ENCODE results near the gene PDZRN3. TPM values are rescaled to one million over a fixed set of nuclear protein-coding genes. Genes with fewer than 3 reads are reported as not detected.

PDZRN3 gene
- total RNA-seq, 1 experiment from 2014 or later = 12.5 TPM

- BruUV-seq (replicated peaks) = no TSS peak
- no peaks in the 10 kb centered on the region for H3K9me3 Mint-ChIP-seq (ENCODE audit: unreplicated experiment)
- no peak overlapping the region for H3K27ac Mint-ChIP-seq (ENCODE audit: unreplicated experiment)
- H3K36me3 Mint-ChIP-seq (ENCODE audit: insufficient read depth, unreplicated experiment) = no peaks in the 10 kb centered on the region
- DNase-seq = no peak
- no peaks in the 10 kb centered on the region for H3K9me3 ChIP-seq
- no peak overlapping the region for H3K4me3 ChIP-seq (ENCODE audit: low read depth, low read length)
- ChIA-PET POLR2A (no interaction called here), CTCF (interaction anchor here (0.5 kb wide), 1 partner anchor 120 kb away, joined by 3 read pairs; no protein-coding TSS in a partner anchor)
- H3K27me3 ChIP-seq (replicated peaks; ENCODE audit: control insufficient read depth, insufficient read depth, low read length) = no peaks in the 10 kb centered on the region
- H3K4me3 Mint-ChIP-seq (ENCODE audit: unreplicated experiment) = no peak overlapping the region
- no peak for TF ChIP-seq CTCF (IDR thresholded peaks at IDR 0.05; ENCODE audit: insufficient read depth in 1 of 2, low read depth in 1 of 2, low read length in 1 of 2, severe bottlenecking in 1 of 2, unreplicated experiment in 1 of 2)
- intact Hi-C loops (cut with micrococcal nuclease; ENCODE audit: unreplicated experiment) = no loop called here
- H3K27me3 Mint-ChIP-seq (ENCODE audit: insufficient read depth, unreplicated experiment) = no peaks in the 10 kb centered on the region
- H3K4me1 Mint-ChIP-seq (ENCODE audit: low read depth, unreplicated experiment) = no peaks in the 10 kb centered on the region
- H3K36me3 ChIP-seq (ENCODE audit: control insufficient read depth, insufficient read depth, low read length) = no peaks in the 10 kb centered on the region; the same call in 1 of the 2 replicates
- H3K4me1 ChIP-seq = no peaks in the 10 kb centered on the region
Observed at GRCh38 chr3:73485877-73486330, 138.8 kb downstream of the PDZRN3 start.

GRCh38 chr3:73484656-73485248 is 140.0 kb downstream of the PDZRN3 start:
- CTCF ChIA-PET = no interaction called here
- no peak for DNase-seq
- no peaks in the 10 kb centered on the region for H3K4me1 ChIP-seq
- H3K36me3 ChIP-seq (ENCODE audit: control insufficient read depth, insufficient read depth, low read length) = no peaks in the 10 kb centered on the region; the same call in 1 of the 2 replicates
- no peak overlapping the region for H3K4me3 ChIP-seq (ENCODE audit: low read depth, low read length)
- intact Hi-C loops (cut with micrococcal nuclease; ENCODE audit: unreplicated experiment) = no loop called here
- TF ChIP-seq CTCF (IDR thresholded peaks at IDR 0.05; ENCODE audit: insufficient read depth in 1 of 2, low read depth in 1 of 2, low read length in 1 of 2, severe bottlenecking in 1 of 2, unreplicated experiment in 1 of 2) = no peak
- Mint-ChIP-seq H3K27ac (ENCODE audit: unreplicated experiment) (no peak overlapping the region), H3K27me3 (ENCODE audit: insufficient read depth, unreplicated experiment) (no peaks in the 10 kb centered on the region), H3K4me1 (ENCODE audit: low read depth, unreplicated experiment) (no peaks in the 10 kb centered on the region), H3K36me3 (ENCODE audit: insufficient read depth, unreplicated experiment) (no peaks in the 10 kb centered on the region), H3K9me3 (ENCODE audit: unreplicated experiment) (no peaks in the 10 kb centered on the region), H3K4me3 (ENCODE audit: unreplicated experiment) (no peak overlapping the region)
- no TSS peak for BruUV-seq (replicated peaks)
- H3K27me3 ChIP-seq (replicated peaks; ENCODE audit: control insufficient read depth, insufficient read depth, low read length) = no peaks in the 10 kb centered on the region
- no peaks in the 10 kb centered on the region for H3K9me3 ChIP-seq
- POLR2A ChIA-PET = no interaction called here

GRCh38 chr3:73481888-73482287 is 142.9 kb downstream of the PDZRN3 start:
- Mint-ChIP-seq H3K4me1 (ENCODE audit: low read depth, unreplicated experiment) (no peaks in the 10 kb centered on the region), H3K27ac (ENCODE audit: unreplicated experiment) (no peak overlapping the region), H3K36me3 (ENCODE audit: insufficient read depth, unreplicated experiment) (no peaks in the 10 kb centered on the region), H3K4me3 (ENCODE audit: unreplicated experiment) (no peak overlapping the region), H3K9me3 (ENCODE audit: unreplicated experiment) (no peaks in the 10 kb centered on the region), H3K27me3 (ENCODE audit: insufficient read depth, unreplicated experiment) (no peaks in the 10 kb centered on the region)
- ChIA-PET POLR2A (no interaction called here), CTCF (no interaction called here)
- Histone ChIP-seq H3K27me3 (replicated peaks; ENCODE audit: control insufficient read depth, insufficient read depth, low read length) (no peaks in the 10 kb centered on the region), H3K4me1 (no peaks in the 10 kb centered on the region), H3K36me3 (ENCODE audit: control insufficient read depth, insufficient read depth, low read length) (no peaks in the 10 kb centered on the region), H3K4me3 (ENCODE audit: low read depth, low read length) (no peak overlapping the region), H3K9me3 (peaks cover 6% of the 10 kb centered on the region)
- intact Hi-C loops (cut with micrococcal nuclease; ENCODE audit: unreplicated experiment) = no loop called here
- DNase-seq = no peak
- no TSS peak for BruUV-seq (replicated peaks)
- TF ChIP-seq CTCF (IDR thresholded peaks at IDR 0.05; ENCODE audit: insufficient read depth in 1 of 2, low read depth in 1 of 2, low read length in 1 of 2, severe bottlenecking in 1 of 2, unreplicated experiment in 1 of 2) = no peak
